ENCODE data around the gene ARID5B. TPM values are rescaled to one million over a fixed set of nuclear protein-coding genes. Genes with fewer than 3 reads are reported as not detected.

Gene ARID5B
- total and polyA plus RNA-seq, 2 donors (not counting 3 experiments of a cell fraction or from before 2014, with no cell fraction given): 5.6 to 8.9 TPM

- Histone ChIP-seq H3K9ac (replicated peaks; ENCODE audit: extremely low read depth, insufficient read depth, low read length) (no peak overlapping the region), H3K27me3 (ENCODE audit: control insufficient read depth in 2 of 2, insufficient read depth in 2 of 2, low read length in 2 of 2) (no peaks in the 10 kb centered on the region), H2AFZ (ENCODE audit: low read depth, low read length) (no peak overlapping the region), H3K4me3 (replicated peaks in 1 of 3; ENCODE audit: insufficient read depth in 1 of 3, low read depth in 1 of 3, low read length in 3 of 3) (no peak overlapping the region), H3K9me1 (replicated peaks; ENCODE audit: control insufficient read depth, extremely low read depth, insufficient read depth, low read length) (no peaks in the 10 kb centered on the region), H3K79me2 (ENCODE audit: control insufficient read depth, insufficient read depth, low read length) (no peaks in the 10 kb centered on the region), H4K20me1 (replicated peaks; ENCODE audit: control insufficient read depth, extremely low read depth, insufficient read depth, low read length) (no peaks in the 10 kb centered on the region), H3K9me3 (replicated peaks; ENCODE audit: control insufficient read depth, insufficient read depth, low read length) (no peaks in the 10 kb centered on the region), H3K4me2 (ENCODE audit: insufficient read depth, low read length) (no peak overlapping the region), H3K27ac (ENCODE audit: insufficient read depth, low read depth, low read length) (no peak overlapping the region), H3K36me3 (ENCODE audit: control insufficient read depth in 2 of 2, extremely low read depth in 1 of 2, insufficient read depth in 2 of 2, low read length in 2 of 2) (no peaks in the 10 kb centered on the region), H3K4me1 (ENCODE audit: control insufficient read depth, extremely low read depth, insufficient read depth, low read length) (peaks cover 18% of the 10 kb centered on the region)
- intact Hi-C loops (cut with micrococcal nuclease): loop anchor here (5.0 kb wide), 1 partner anchor 115 kb away; the partner anchor contains the start of gene ARID5B
- FAIRE-seq (no peak), DNase-seq (ENCODE audit: low read depth, low spot score) (no peak)
- POLR2A ChIA-PET: no interaction called here
- BruUV-seq (replicated peaks): no TSS peak
- dilution Hi-C loops (cut with MboI; ENCODE audit: extremely low pct_ligation_motif_present, low sequenced_read_pairs): no loop called here
- TF ChIP-seq GATA2 (IDR thresholded peaks at IDR 0.05; ENCODE audit: insufficient read depth, insufficient read length, low read depth, low read length) (no peak), JUN (IDR thresholded peaks at IDR 0.05; ENCODE audit: borderline replicate concordance, insufficient read depth, insufficient read length, low read depth) (no peak), POLR2A (IDR thresholded peaks at IDR 0.05; ENCODE audit: low read depth, low read length) (no peak)
- CTCF ChIA-PET: no interaction called here
Measured at GRCh38 chr10:62017491-62017870, 116.0 kb downstream of the ARID5B start.

- Histone ChIP-seq H3K9me3 (replicated peaks; ENCODE audit: control insufficient read depth, insufficient read depth, low read length) (no peaks in the 10 kb centered on the region), H3K27ac (ENCODE audit: insufficient read depth, low read depth, low read length) (no peak overlapping the region), H2AFZ (ENCODE audit: low read depth, low read length) (no peak overlapping the region), H3K79me2 (ENCODE audit: control insufficient read depth, insufficient read depth, low read length) (no peaks in the 10 kb centered on the region), H3K9ac (replicated peaks; ENCODE audit: extremely low read depth, insufficient read depth, low read length) (no peak overlapping the region), H3K36me3 (ENCODE audit: control insufficient read depth in 2 of 2, extremely low read depth in 1 of 2, insufficient read depth in 2 of 2, low read length in 2 of 2) (no peaks in the 10 kb centered on the region), H3K27me3 (ENCODE audit: control insufficient read depth in 2 of 2, insufficient read depth in 2 of 2, low read length in 2 of 2) (no peaks in the 10 kb centered on the region), H3K4me2 (ENCODE audit: insufficient read depth, low read length) (no peak overlapping the region), H3K4me3 (replicated peaks in 1 of 3; ENCODE audit: insufficient read depth in 1 of 3, low read depth in 1 of 3, low read length in 3 of 3) (no peak overlapping the region), H4K20me1 (replicated peaks; ENCODE audit: control insufficient read depth, extremely low read depth, insufficient read depth, low read length) (no peaks in the 10 kb centered on the region), H3K9me1 (replicated peaks; ENCODE audit: control insufficient read depth, extremely low read depth, insufficient read depth, low read length) (no peaks in the 10 kb centered on the region), H3K4me1 (ENCODE audit: control insufficient read depth, extremely low read depth, insufficient read depth, low read length) (peaks cover 18% of the 10 kb centered on the region)
- intact Hi-C loops (cut with micrococcal nuclease): loop anchor here (5.0 kb wide), 1 partner anchor 116 kb away; the partner anchor contains the start of gene ARID5B
- dilution Hi-C loops (cut with MboI; ENCODE audit: extremely low pct_ligation_motif_present, low sequenced_read_pairs): no loop called here
- no peak for DNase-seq (ENCODE audit: low read depth, low spot score)
- BruUV-seq (replicated peaks): no TSS peak
- ChIA-PET CTCF (interaction anchor here (0.9 kb wide), 1 partner anchor 20 kb away, joined by 3 read pairs; no protein-coding TSS in a partner anchor), POLR2A (no interaction called here)
- no peak for FAIRE-seq
- TF ChIP-seq POLR2AphosphoS5 (IDR thresholded peaks at IDR 0.05; ENCODE audit: insufficient read depth, low read depth, low read length) (no peak), MYC (IDR thresholded peaks at IDR 0.05; ENCODE audit: low read depth, low read length) (no peak)
- TF ChIP-seq, protein P1, sequence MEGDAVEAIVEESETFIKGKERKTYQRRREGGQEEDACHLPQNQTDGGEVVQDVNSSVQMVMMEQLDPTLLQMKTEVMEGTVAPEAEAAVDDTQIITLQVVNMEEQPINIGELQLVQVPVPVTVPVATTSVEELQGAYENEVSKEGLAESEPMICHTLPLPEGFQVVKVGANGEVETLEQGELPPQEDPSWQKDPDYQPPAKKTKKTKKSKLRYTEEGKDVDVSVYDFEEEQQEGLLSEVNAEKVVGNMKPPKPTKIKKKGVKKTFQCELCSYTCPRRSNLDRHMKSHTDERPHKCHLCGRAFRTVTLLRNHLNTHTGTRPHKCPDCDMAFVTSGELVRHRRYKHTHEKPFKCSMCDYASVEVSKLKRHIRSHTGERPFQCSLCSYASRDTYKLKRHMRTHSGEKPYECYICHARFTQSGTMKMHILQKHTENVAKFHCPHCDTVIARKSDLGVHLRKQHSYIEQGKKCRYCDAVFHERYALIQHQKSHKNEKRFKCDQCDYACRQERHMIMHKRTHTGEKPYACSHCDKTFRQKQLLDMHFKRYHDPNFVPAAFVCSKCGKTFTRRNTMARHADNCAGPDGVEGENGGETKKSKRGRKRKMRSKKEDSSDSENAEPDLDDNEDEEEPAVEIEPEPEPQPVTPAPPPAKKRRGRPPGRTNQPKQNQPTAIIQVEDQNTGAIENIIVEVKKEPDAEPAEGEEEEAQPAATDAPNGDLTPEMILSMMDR (IDR thresholded peaks at IDR 0.05; ENCODE audit: extremely low read depth in 1 of 2, insufficient read depth in 1 of 2, low read depth in 1 of 2, low read length in 2 of 2): no peak
Measured at GRCh38 chr10:62018131-62018911, 116.8 kb downstream of the ARID5B start.

All from endothelial cell of umbilical vein (primary cell).